ENCODE results near the gene PAPOLA. TPM values are rescaled to one million over a fixed set of nuclear protein-coding genes. Genes with fewer than 3 reads are reported as not detected.
A peak's percentile ranks its signal among the peaks of the same experiment; 100 is the strongest.

PAPOLA gene
- total and polyA plus RNA-seq, 3 experiments from 2014 or later: 67.7 to 186 (median 184) TPM

GRCh38 chr14:96580566-96580965, 78.4 kb downstream of the PAPOLA start:
- Mint-ChIP-seq H3K9me3 (no peaks in the 10 kb centered on the region), H3K4me3 (no peak overlapping the region)

GRCh38 chr14:96581026-96581425, 78.8 kb downstream of the PAPOLA start:
- Mint-ChIP-seq H3K4me1 (peaks cover 27 to 34% (median 32%) of the 10 kb centered on the region in 3 donors), H3K36me3 (no peaks in the 10 kb centered on the region), H3K9me3 (no peaks in the 10 kb centered on the region), H3K27ac (no peak overlapping the region), H3K27me3 (peaks cover 0 to 6% of the 10 kb centered on the region in 2 donors), H3K4me3 (no peak overlapping the region)
- Histone ChIP-seq H3K27ac (ENCODE audit: low read depth, low read length) (no peak overlapping the region), H3K4me3 (ENCODE audit: low read length) (no peak overlapping the region), H3K36me3 (ENCODE audit: insufficient read depth, low read length) (no peaks in the 10 kb centered on the region), H3K9me3 (ENCODE audit: low read length) (no peaks in the 10 kb centered on the region), H3K27me3 (ENCODE audit: insufficient read depth, low read length, poor library complexity, severe bottlenecking) (no peaks in the 10 kb centered on the region), H3K4me1 (ENCODE audit: insufficient read depth, low read length) (no peaks in the 10 kb centered on the region)
- CTCF ChIA-PET: interaction anchor here (0.5 kb wide), 1 partner anchor 1569 kb away, joined by 3 read pairs; no protein-coding TSS in a partner anchor
- DNase-seq: no peak
- POLR2A ChIA-PET: no interaction called here

More at GRCh38 chr14:96580566-96580965, 78.4 kb downstream of the PAPOLA start:
- Mint-ChIP-seq H3K27me3 (peaks cover 0 to 6% of the 10 kb centered on the region in 2 donors), H3K36me3 (no peaks in the 10 kb centered on the region), H3K27ac (no peak overlapping the region), H3K4me1 (peaks cover 30 to 36% (median 34%) of the 10 kb centered on the region in 3 donors)
- Histone ChIP-seq H3K27me3 (ENCODE audit: insufficient read depth, low read length, poor library complexity, severe bottlenecking) (no peaks in the 10 kb centered on the region), H3K27ac (ENCODE audit: low read depth, low read length) (no peak overlapping the region), H3K4me1 (ENCODE audit: insufficient read depth, low read length) (no peaks in the 10 kb centered on the region), H3K36me3 (ENCODE audit: insufficient read depth, low read length) (no peaks in the 10 kb centered on the region), H3K9me3 (ENCODE audit: low read length) (no peaks in the 10 kb centered on the region), H3K4me3 (ENCODE audit: low read length) (no peak overlapping the region)
- DNase-seq: no peak
- ChIA-PET CTCF (no interaction called here), POLR2A (no interaction called here)

GRCh38 chr14:96581902-96582301, 79.7 kb downstream of the PAPOLA start:
- POLR2A ChIA-PET: no interaction called here
- no peaks in the 10 kb centered on the region for H3K36me3 Mint-ChIP-seq
- H3K9me3 ChIP-seq (ENCODE audit: low read length): no peaks in the 10 kb centered on the region
- H3K27me3 Mint-ChIP-seq: peaks cover 0 to 6% of the 10 kb centered on the region in 2 donors
- H3K27me3 ChIP-seq (ENCODE audit: insufficient read depth, low read length, poor library complexity, severe bottlenecking): peaks cover under 1% of the 10 kb centered on the region
- no peak for DNase-seq
- no peaks in the 10 kb centered on the region for H3K4me1 ChIP-seq (ENCODE audit: insufficient read depth, low read length)
- no peak overlapping the region for H3K4me3 ChIP-seq (ENCODE audit: low read length)
- H3K9me3 Mint-ChIP-seq: no peaks in the 10 kb centered on the region
- H3K4me1 Mint-ChIP-seq: peaks cover 20 to 25% (median 25%) of the 10 kb centered on the region in 3 donors
- H3K27ac ChIP-seq (ENCODE audit: low read depth, low read length): no peak overlapping the region
- no peaks in the 10 kb centered on the region for H3K36me3 ChIP-seq (ENCODE audit: insufficient read depth, low read length)
- H3K4me3 Mint-ChIP-seq: no peak overlapping the region
- H3K27ac Mint-ChIP-seq: peak overlapping the region in 1 of 8 donors; percentile 39
- CTCF ChIA-PET: no interaction called here

GRCh38 chr14:96582411-96582961, 80.3 kb downstream of the PAPOLA start:
- Histone ChIP-seq H3K9me3 (ENCODE audit: low read length) (no peaks in the 10 kb centered on the region), H3K27ac (ENCODE audit: low read depth, low read length) (no peak overlapping the region), H3K4me1 (ENCODE audit: insufficient read depth, low read length) (no peaks in the 10 kb centered on the region), H3K27me3 (ENCODE audit: insufficient read depth, low read length, poor library complexity, severe bottlenecking) (peaks cover 3% of the 10 kb centered on the region), H3K36me3 (ENCODE audit: insufficient read depth, low read length) (no peaks in the 10 kb centered on the region), H3K4me3 (ENCODE audit: low read length) (no peak overlapping the region)
- POLR2A ChIA-PET: no interaction called here
- Mint-ChIP-seq H3K27ac (no peak overlapping the region), H3K27me3 (peaks cover 0 to 6% of the 10 kb centered on the region in 2 donors), H3K4me1 (peaks cover 15 to 19% (median 19%) of the 10 kb centered on the region in 3 donors), H3K4me3 (no peak overlapping the region), H3K9me3 (no peaks in the 10 kb centered on the region), H3K36me3 (no peaks in the 10 kb centered on the region)
- CTCF ChIA-PET: no interaction called here
- DNase-seq: no peak

GRCh38 chr14:96582995-96583394, 80.8 kb downstream of the PAPOLA start:
- Histone ChIP-seq H3K36me3 (ENCODE audit: insufficient read depth, low read length) (no peaks in the 10 kb centered on the region), H3K4me3 (ENCODE audit: low read length) (no peak overlapping the region), H3K27ac (ENCODE audit: low read depth, low read length) (no peak overlapping the region), H3K9me3 (ENCODE audit: low read length) (no peaks in the 10 kb centered on the region), H3K4me1 (ENCODE audit: insufficient read depth, low read length) (no peaks in the 10 kb centered on the region), H3K27me3 (ENCODE audit: insufficient read depth, low read length, poor library complexity, severe bottlenecking) (peaks cover 3% of the 10 kb centered on the region)
- no peaks in the 10 kb centered on the region for H3K9me3 Mint-ChIP-seq
- no peaks in the 10 kb centered on the region for H3K36me3 Mint-ChIP-seq
- CTCF ChIA-PET: no interaction called here
- peak overlapping the region in 1 of 8 donors; percentile 36 for H3K27ac Mint-ChIP-seq
- no peak overlapping the region for H3K4me3 Mint-ChIP-seq
- peaks cover 3 to 10% of the 10 kb centered on the region in 2 donors for H3K27me3 Mint-ChIP-seq
- no peak for DNase-seq
- POLR2A ChIA-PET: no interaction called here
- H3K4me1 Mint-ChIP-seq: peaks cover 14 to 18% (median 18%) of the 10 kb centered on the region in 3 donors

GRCh38 chr14:96583569-96584041, 81.4 kb downstream of the PAPOLA start:
- H3K36me3 Mint-ChIP-seq: no peaks in the 10 kb centered on the region
- Histone ChIP-seq H3K27ac (ENCODE audit: low read depth, low read length) (no peak overlapping the region), H3K27me3 (ENCODE audit: insufficient read depth, low read length, poor library complexity, severe bottlenecking) (peaks cover 9% of the 10 kb centered on the region), H3K9me3 (ENCODE audit: low read length) (no peaks in the 10 kb centered on the region), H3K4me1 (ENCODE audit: insufficient read depth, low read length) (no peaks in the 10 kb centered on the region), H3K4me3 (ENCODE audit: low read length) (no peak overlapping the region), H3K36me3 (ENCODE audit: insufficient read depth, low read length) (no peaks in the 10 kb centered on the region)
- H3K4me3 Mint-ChIP-seq: no peak overlapping the region
- ChIA-PET POLR2A (no interaction called here), CTCF (no interaction called here)
- no peaks in the 10 kb centered on the region for H3K9me3 Mint-ChIP-seq
- no peak overlapping the region for H3K27ac Mint-ChIP-seq
- peaks cover 6 to 16% of the 10 kb centered on the region in 2 donors for H3K27me3 Mint-ChIP-seq
- H3K4me1 Mint-ChIP-seq: peaks cover 11 to 18% (median 18%) of the 10 kb centered on the region in 3 donors
- DNase-seq: no peak

GRCh38 chr14:96584199-96584906, 82.2 kb downstream of the PAPOLA start:
- H3K9me3 ChIP-seq (ENCODE audit: low read length): no peaks in the 10 kb centered on the region
- Mint-ChIP-seq H3K9me3 (no peaks in the 10 kb centered on the region), H3K4me1 (peaks cover 11 to 18% (median 18%) of the 10 kb centered on the region in 3 donors), H3K27me3 (peaks cover 9 to 21% of the 10 kb centered on the region in 2 donors), H3K27ac (no peak overlapping the region), H3K36me3 (no peaks in the 10 kb centered on the region), H3K4me3 (no peak overlapping the region)
- no peak overlapping the region for H3K27ac ChIP-seq (ENCODE audit: low read depth, low read length)
- H3K36me3 ChIP-seq (ENCODE audit: insufficient read depth, low read length): no peaks in the 10 kb centered on the region
- CTCF ChIA-PET: no interaction called here
- peaks cover 9% of the 10 kb centered on the region for H3K27me3 ChIP-seq (ENCODE audit: insufficient read depth, low read length, poor library complexity, severe bottlenecking)
- no peak overlapping the region for H3K4me3 ChIP-seq (ENCODE audit: low read length)
- peak in 1 of 5 donors; percentile 10 for DNase-seq
- no peaks in the 10 kb centered on the region for H3K4me1 ChIP-seq (ENCODE audit: insufficient read depth, low read length)
- POLR2A ChIA-PET: no interaction called here

- Mint-ChIP-seq H3K4me3 (no peak overlapping the region), H3K27ac (no peak overlapping the region), H3K9me3 (no peaks in the 10 kb centered on the region), H3K36me3 (no peaks in the 10 kb centered on the region), H3K4me1 (peaks cover 11 to 18% (median 18%) of the 10 kb centered on the region in 3 donors), H3K27me3 (peaks cover 9 to 26% of the 10 kb centered on the region in 2 donors)
- ChIA-PET POLR2A (no interaction called here), CTCF (no interaction called here)
- no peaks in the 10 kb centered on the region for H3K9me3 ChIP-seq (ENCODE audit: low read length)
- no peak for DNase-seq
- H3K4me3 ChIP-seq (ENCODE audit: low read length): no peak overlapping the region
- no peaks in the 10 kb centered on the region for H3K4me1 ChIP-seq (ENCODE audit: insufficient read depth, low read length)
- no peaks in the 10 kb centered on the region for H3K36me3 ChIP-seq (ENCODE audit: insufficient read depth, low read length)
- H3K27me3 ChIP-seq (ENCODE audit: insufficient read depth, low read length, poor library complexity, severe bottlenecking): peaks cover 9% of the 10 kb centered on the region
- H3K27ac ChIP-seq (ENCODE audit: low read depth, low read length): no peak overlapping the region
Measured at GRCh38 chr14:96584907-96585671, 82.9 kb downstream of the PAPOLA start.
